IMR-90 (cell line): Measurements from ENCODE around the gene LAG3. TPM values are rescaled to one million over a fixed set of nuclear protein-coding genes. Genes with fewer than 3 reads are reported as not detected.

Experiments
- ATAC-seq: fragments of 200-7000 bp; cut with Tn5 transposase; 2 replicates; pipeline ENCODE4 v1.9.1; 2020; ENCODE audit warnings: low read depth, mild to moderate bottlenecking, moderate library complexity
- BruUV-seq: library from RNA; stranded (reverse); fragments of 400-500 nt; replicated peaks from 2 replicates; lab custom pipeline; 2021; lab: Mats Ljungman, UMichigan
- CTCF ChIA-PET: fragments of 300-600 bp; formaldehyde crosslinking; extraction: SDS; loops from one replicate; lab custom pipeline; 2021; ENCODE audit warnings: antibody characterized with exemption; lab: Yijun Ruan, JAX
- POLR2A ChIA-PET: fragments of 300-600 bp; sonication (Branson Sonifier 250); formaldehyde crosslinking; loops from one replicate; lab custom pipeline; 2022; ENCODE audit warnings: antibody characterized with exemption; ENCODE audit not compliant: unreplicated experiment; lab: Charles Lee
- DNase-seq: peaks from one replicate; pipeline ENCODE4 v3.0.0; 2013
- H2AFZ ChIP-seq: replicated peaks from 2 replicates; pipeline ENCODE3; 2013; ENCODE audit warnings: low read length, mild to moderate bottlenecking; ENCODE audit not compliant: poor library complexity
- H2AK5ac ChIP-seq: 2 replicates; pipeline ENCODE4 v1.6.1; 2013; ENCODE audit warnings: low read depth, low read length, inconsistent platforms
- H2AK9ac ChIP-seq: replicated peaks from 2 replicates; pipeline ENCODE3; 2013; ENCODE audit warnings: mild to moderate bottlenecking, low read depth, low read length, moderate library complexity; ENCODE audit not compliant: poor library complexity
- H2BK120ac ChIP-seq: 2 replicates; pipeline ENCODE4 v1.6.1; 2013; ENCODE audit warnings: low read depth, low read length, inconsistent platforms
- H2BK15ac ChIP-seq: 3 replicates; pipeline ENCODE4 v1.6.1; 2013; ENCODE audit warnings: low read depth, low read length, inconsistent platforms
- H2BK20ac ChIP-seq: 2 replicates; pipeline ENCODE4 v1.6.1; 2013; ENCODE audit warnings: low read depth, mild to moderate bottlenecking, inconsistent platforms, low read length, moderate library complexity
- H2BK5ac ChIP-seq: 2 replicates; pipeline ENCODE4 v1.6.1; 2013; ENCODE audit warnings: mild to moderate bottlenecking, low read depth, low read length, inconsistent platforms; ENCODE audit not compliant: poor library complexity, severe bottlenecking
- H3K14ac ChIP-seq: replicated peaks from 2 replicates; pipeline ENCODE4 v1.6.1; 2013; ENCODE audit warnings: low read depth, low read length, inconsistent platforms
- H3K18ac ChIP-seq: 2 replicates; pipeline ENCODE4 v1.6.1; 2013; ENCODE audit warnings: low read depth, low read length, control low read depth
- H3K23ac ChIP-seq: 2 replicates; pipeline ENCODE4 v1.6.1; 2013; ENCODE audit warnings: low read depth, low read length, inconsistent platforms
- H3K27ac ChIP-seq: 2 replicates; pipeline ENCODE4 v1.5.1; 2013; ENCODE audit warnings: mild to moderate bottlenecking, control low read depth, low read length; ENCODE audit not compliant: insufficient read depth
- H3K27me3 ChIP-seq: 2 replicates; pipeline ENCODE4 v1.6.1; 2013; ENCODE audit warnings: low read length; ENCODE audit not compliant: control insufficient read depth, insufficient read depth
- H3K36me3 ChIP-seq: 2 replicates; pipeline ENCODE4 v1.6.1; 2013; ENCODE audit warnings: low read length, mixed read lengths; ENCODE audit not compliant: control insufficient read depth, insufficient read depth
- H3K4ac ChIP-seq: 2 replicates; pipeline ENCODE4 v1.6.1; 2013; ENCODE audit warnings: low read depth, low read length, inconsistent platforms
- H3K4me1 ChIP-seq: 2 replicates; pipeline ENCODE4 v1.6.1; 2013; ENCODE audit warnings: low read length, mixed read lengths; ENCODE audit not compliant: control insufficient read depth, insufficient read depth
- H3K4me2 ChIP-seq: 2 replicates; pipeline ENCODE4 v1.6.1; 2013; ENCODE audit warnings: low read depth, mild to moderate bottlenecking, control low read depth, low read length, moderate library complexity
- H3K4me3 ChIP-seq: 2 replicates; pipeline ENCODE4 v1.5.1; 2013; ENCODE audit warnings: low read depth, mild to moderate bottlenecking, control low read depth, low read length, moderate library complexity; ENCODE audit not compliant: insufficient read depth
- H3K56ac ChIP-seq: 2 replicates; pipeline ENCODE4 v1.6.1; 2013; ENCODE audit warnings: low read length, inconsistent platforms; ENCODE audit not compliant: insufficient read depth; ENCODE audit errors: extremely low read depth
- H3K79me1 ChIP-seq, 2 experiments: 2 replicates each; pipeline ENCODE4 v1.6.1; 2013; ENCODE audit warnings: low read length in 2 of 2, inconsistent platforms in 1 of 2, low read depth in 1 of 2
- H3K9ac ChIP-seq: 2 replicates; pipeline ENCODE4 v1.6.1; 2013; ENCODE audit warnings: low read depth, low read length, control low read depth
- H3K9me1 ChIP-seq: 2 replicates; pipeline ENCODE4 v1.6.1; 2013; ENCODE audit warnings: low read length, inconsistent platforms; ENCODE audit not compliant: insufficient read depth
- H3K9me3 ChIP-seq: 2 replicates; pipeline ENCODE4 v1.6.1; 2013; ENCODE audit warnings: low read length; ENCODE audit not compliant: control insufficient read depth, insufficient read depth
- H4K20me1 ChIP-seq: 2 replicates; pipeline ENCODE4 v1.6.1; 2013; ENCODE audit warnings: low read length, inconsistent platforms; ENCODE audit not compliant: insufficient read depth
- H4K5ac ChIP-seq: 2 replicates; pipeline ENCODE4 v1.6.1; 2013; ENCODE audit warnings: mild to moderate bottlenecking, low read depth, low read length, control low read depth
- H4K8ac ChIP-seq, 2 experiments: 2 replicates each; pipeline ENCODE4 v1.6.1; 2013; ENCODE audit warnings: low read depth in 2 of 2, low read length in 2 of 2, control low read depth in 1 of 2, inconsistent platforms in 1 of 2
- H4K91ac ChIP-seq: 2 replicates; pipeline ENCODE4 v1.6.1; 2013; ENCODE audit warnings: low read depth, low read length, inconsistent platforms; ENCODE audit not compliant: insufficient read depth
- BHLHE40 ChIP-seq: fragments of 150-350 bp; IDR thresholded peaks from 2 replicates; pipeline ENCODE4 v1.6.1; 2016; ENCODE audit warnings: mild to moderate bottlenecking, low read depth, low read length
- CEBPB ChIP-seq: IDR thresholded peaks from 2 replicates; pipeline ENCODE4 v1.6.1; 2012; ENCODE audit warnings: low read depth, low read length, improper control_type of control experiment
- CHD1 ChIP-seq: IDR thresholded peaks from 2 replicates; pipeline ENCODE4 v1.6.1; 2012; ENCODE audit warnings: low read depth, low read length, improper control_type of control experiment
- ELK1 ChIP-seq: fragments of 150-350 bp; IDR thresholded peaks from 2 replicates; pipeline ENCODE4 v1.6.1; 2016; ENCODE audit warnings: low read depth, mild to moderate bottlenecking, low read length, moderate library complexity, borderline replicate concordance
- FOS ChIP-seq: fragments of 150-350 bp; IDR thresholded peaks from 2 replicates; pipeline ENCODE4 v1.6.1; 2016; ENCODE audit warnings: low read depth, low read length
- MAFK ChIP-seq: IDR thresholded peaks from 2 replicates; pipeline ENCODE4 v1.6.1; 2012; ENCODE audit warnings: low read depth, low read length, improper control_type of control experiment
- MAZ ChIP-seq: IDR thresholded peaks from 2 replicates; pipeline ENCODE4 v1.6.1; 2012; ENCODE audit warnings: low read depth, mild to moderate bottlenecking, low read length, improper control_type of control experiment, moderate library complexity, borderline replicate concordance
- MXI1 ChIP-seq: IDR thresholded peaks from 2 replicates; pipeline ENCODE4 v1.6.1; 2012; ENCODE audit warnings: low read depth, mild to moderate bottlenecking, low read length, moderate library complexity, borderline replicate concordance
- NFE2L2 ChIP-seq: fragments of 150-350 bp; IDR thresholded peaks from 2 replicates; pipeline ENCODE4 v1.6.1; 2016; ENCODE audit warnings: low read depth, mild to moderate bottlenecking, low read length
- POLR2A ChIP-seq: IDR thresholded peaks from 2 replicates; pipeline ENCODE4 v1.6.1; 2012; ENCODE audit warnings: mild to moderate bottlenecking, low read depth, low read length
- RAD21 ChIP-seq: IDR thresholded peaks from 2 replicates; pipeline ENCODE4 v1.6.1; 2012; ENCODE audit warnings: low read length, improper control_type of control experiment
- RCOR1 ChIP-seq: IDR thresholded peaks from 2 replicates; pipeline ENCODE4 v1.6.1; 2012; ENCODE audit warnings: mild to moderate bottlenecking, low read length, improper control_type of control experiment; ENCODE audit not compliant: insufficient replicate concordance
- RFX5 ChIP-seq: IDR thresholded peaks from 2 replicates; pipeline ENCODE4 v1.8.0; 2012; ENCODE audit warnings: low read depth, mild to moderate bottlenecking, low read length, moderate library complexity
- SMC3 ChIP-seq: fragments of 150-350 bp; IDR thresholded peaks from 2 replicates; pipeline ENCODE4 v1.6.1; 2016; ENCODE audit warnings: low read depth, mild to moderate bottlenecking, antibody characterized with exemption, low read length, moderate library complexity
- USF2 ChIP-seq: fragments of 150-350 bp; IDR thresholded peaks from 2 replicates; pipeline ENCODE4 v1.6.1; 2017; ENCODE audit warnings: mild to moderate bottlenecking, antibody characterized with exemption, low read length, low read depth
- WGBS, 2 experiments: methylation state at CpG; one replicate each; pipeline versions ENCODE4 v1.1.5 to v1.1.7; 2013; ENCODE audit warnings: missing lambda C conversion rate in 2 of 2; ENCODE audit not compliant: insufficient read length in 1 of 2; ENCODE audit errors: extremely low coverage in 2 of 2; 5-methylcytosine and 5-hydroxymethylcytosine counted together
- dilution Hi-C: fragments of 300-500 bp; cut with HindIII; formaldehyde crosslinking; loops from one replicate; pipeline ENCODE4 v1.14.3; 2018; ENCODE audit warnings: low sequenced_read_pairs; ENCODE audit not compliant: unreplicated experiment
- in situ Hi-C: fragments of 300-500 bp; cut with MboI; formaldehyde crosslinking; loops from 3 replicates; pipeline ENCODE4 v1.14.3; 2019; ENCODE audit warnings: low sequenced_read_pairs, inconsistent platforms, mixed read lengths
- intact Hi-C: fragments of 100-400 bp; cut with micrococcal nuclease; formaldehyde crosslinking; loops from 2 replicates; pipeline ENCODE4 v1.10.0; 2022
- polyA plus RNA-seq, 3 experiments: library from polyadenylated mRNA; depleted of rRNA; stranded (reverse); fragments of >200 nt; gene quantifications; 2 replicates each; pipeline ENCODE4 v1.2.3, GENCODE V29; 2012; ENCODE audit warnings: low replicate concordance in 1 of 3
- total RNA-seq: library from RNA; depleted of rRNA; stranded (reverse); fragments of >200 nt; gene quantifications from 2 replicates; pipeline ENCODE4 v1.2.3, GENCODE V29; 2012

LAG3 gene
- total and polyA plus RNA-seq, 2 of the 4 experiments (the other 2 are of a cell fraction), result 0.41 TPM; not detected in 1

- Histone ChIP-seq H3K9me1 (peaks cover 23% of the 10 kb centered on the region), H3K4me3 (peak overlapping the region; percentile 67; the same call in 1 of the 2 replicates), H2AFZ (peak overlapping the region; percentile 86), H3K14ac (peak overlapping the region; percentile 97), H3K9ac (peak overlapping the region; percentile 52), H4K8ac (peak overlapping the region; percentile 38 to 90), H2BK15ac (peak overlapping the region; percentile 94; the same call in 2 of the 3 replicates), H3K36me3 (peaks cover 5% of the 10 kb centered on the region), H3K18ac (peak overlapping the region; percentile 51), H3K56ac (peak overlapping the region; percentile 84; the same call in 1 of the 2 replicates), H3K27ac (peak overlapping the region; percentile 85), H2AK5ac (peak overlapping the region; percentile 94), H4K5ac (peak overlapping the region; percentile 16), H3K4me1 (peaks cover 22% of the 10 kb centered on the region), H3K9me3 (no peaks in the 10 kb centered on the region), H2BK5ac (peak overlapping the region; percentile 82), H3K79me1 (peaks cover 25 to 60% of the 10 kb centered on the region in 2 experiments), H2AK9ac (peak overlapping the region; percentile 99), H2BK120ac (peak overlapping the region; percentile 81), H3K23ac (peak overlapping the region; percentile 94), H4K91ac (peak overlapping the region; percentile 91), H3K27me3 (no peaks in the 10 kb centered on the region), H3K4me2 (peak overlapping the region; percentile 58), H4K20me1 (peaks cover 34% of the 10 kb centered on the region), H3K4ac (peak overlapping the region; percentile 97), H2BK20ac (peak overlapping the region; percentile 83)
- ChIA-PET POLR2A (interaction anchor here (0.5 to 2.5 kb wide), 3 partner anchors 12 to 153 kb away, joined by 3 to 21 read pairs (median 4); partner anchors contain the start of gene MLF2), CTCF (interaction anchor here (3.2 kb wide), 1 partner anchor 12 kb away, joined by 27 read pairs; the partner anchor contains the start of gene MLF2)
- no TSS peak for BruUV-seq
- no peak for DNase-seq
- in situ Hi-C loops, result no loop called here
- WGBS, 2 experiments, result 40% methylated on average over 2 of the region's 7 CpGs; no CpG with 5 or more reads in 1 of the 2 experiments
- dilution Hi-C loops, result no loop called here
- no peak for ATAC-seq
- TF ChIP-seq USF2 (no peak), SMC3 (no peak), ELK1 (no peak), RFX5 (no peak), MAFK (no peak), BHLHE40 (no peak), CHD1 (no peak), POLR2A (no peak), MAZ (no peak), RCOR1 (no peak), FOS (no peak), NFE2L2 (no peak), CEBPB (no peak), RAD21 (no peak), MXI1 (no peak)
- intact Hi-C loops, result loop anchor here (10.0 kb wide), 1 partner anchor 150 kb away; no protein-coding TSS in a partner anchor
These were observed 7.2 kb upstream of the LAG3 start for GRCh38 chr12:6765048-6765633.
